Esophagus (tissue), 2 donors: ENCODE measurements around the gene ADCY1. TPM values are rescaled to one million over a fixed set of nuclear protein-coding genes. Genes with fewer than 3 reads are reported as not detected.

Experiments
- H3K27ac ChIP-seq, 2 donors: one replicate each; pipeline ENCODE4 v1.5.1; 2013; ENCODE audit warnings: low read depth in 2 of 2, mild to moderate bottlenecking in 2 of 2, inconsistent platforms in 1 of 2, low read length in 1 of 2, moderate library complexity in 1 of 2
- H3K27me3 ChIP-seq, 2 donors: one replicate each; pipeline ENCODE4 v1.6.1; 2013; ENCODE audit warnings: low read length in 2 of 2, control low read depth in 1 of 2, mild to moderate bottlenecking in 1 of 2; ENCODE audit not compliant: insufficient read depth in 2 of 2, control insufficient read depth in 1 of 2
- H3K36me3 ChIP-seq, 2 donors: one replicate each; pipeline ENCODE4 v1.6.1; 2013; ENCODE audit warnings: low read length in 1 of 2; ENCODE audit not compliant: control insufficient read depth in 2 of 2, insufficient read depth in 2 of 2
- H3K4me1 ChIP-seq, 2 donors: one replicate each; pipeline ENCODE4 v1.6.1; 2013; ENCODE audit warnings: low read length in 1 of 2; ENCODE audit not compliant: control insufficient read depth in 2 of 2, insufficient read depth in 2 of 2
- H3K4me3 ChIP-seq, 2 donors: one replicate each; pipeline ENCODE4 v1.5.1; 2013; ENCODE audit warnings: low read length in 2 of 2, mild to moderate bottlenecking in 2 of 2, low read depth in 1 of 2, moderate library complexity in 1 of 2
- H3K9me3 ChIP-seq, 2 donors: one replicate each; pipeline ENCODE4 v1.6.1; 2013; ENCODE audit warnings: mild to moderate bottlenecking in 2 of 2, low read depth in 1 of 2, low read length in 1 of 2, moderate library complexity in 1 of 2; ENCODE audit not compliant: control insufficient read depth in 2 of 2, insufficient read depth in 1 of 2
- WGBS, 2 donors: extraction: QIAGEN DNeasy Blood & Tissue Kit; methylation state at CpG; one replicate each; pipeline ENCODE4 v1.1.7; 2013; 5-methylcytosine and 5-hydroxymethylcytosine counted together
- polyA plus RNA-seq, 2 donors: library from polyadenylated mRNA; stranded (reverse); fragments of 200-250 nt; gene quantifications; one replicate each; pipeline ENCODE4 v1.2.3, GENCODE V29; 2013
- donor health status: healthy with polysubstance abuse.
- donor health status: Bipolar disorder and iron deficiency.

Gene ADCY1
- polyA plus RNA-seq, 2 donors: 0.12 to 0.18 TPM

DNA sequence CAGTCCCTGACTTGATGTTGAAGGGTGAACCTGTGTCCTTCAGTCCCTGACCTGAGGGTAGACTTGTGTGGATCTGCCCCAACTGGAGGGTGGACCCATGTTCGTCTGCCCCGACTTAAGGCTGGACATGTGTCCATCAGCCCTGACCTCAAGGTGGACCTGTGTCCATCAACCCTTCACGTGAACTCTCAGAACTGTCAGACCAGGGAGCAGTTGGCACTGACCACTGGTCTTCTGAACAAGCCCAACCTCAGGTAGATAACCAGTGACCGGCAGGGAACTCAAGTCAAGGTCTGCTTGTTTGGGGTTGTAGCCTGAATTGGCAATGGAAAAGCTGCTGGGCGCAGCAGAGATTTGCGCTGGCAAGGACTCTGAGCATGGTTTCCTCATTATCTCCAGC lies 96.5 kb downstream of the ADCY1 start:
- H3K9me3 ChIP-seq: no peaks in the 10 kb centered on the region
- WGBS, 2 donors: 94 to 96% methylated on average over 6 of the region's 6 CpGs
- H3K27ac ChIP-seq: no peak overlapping the region

DNA sequence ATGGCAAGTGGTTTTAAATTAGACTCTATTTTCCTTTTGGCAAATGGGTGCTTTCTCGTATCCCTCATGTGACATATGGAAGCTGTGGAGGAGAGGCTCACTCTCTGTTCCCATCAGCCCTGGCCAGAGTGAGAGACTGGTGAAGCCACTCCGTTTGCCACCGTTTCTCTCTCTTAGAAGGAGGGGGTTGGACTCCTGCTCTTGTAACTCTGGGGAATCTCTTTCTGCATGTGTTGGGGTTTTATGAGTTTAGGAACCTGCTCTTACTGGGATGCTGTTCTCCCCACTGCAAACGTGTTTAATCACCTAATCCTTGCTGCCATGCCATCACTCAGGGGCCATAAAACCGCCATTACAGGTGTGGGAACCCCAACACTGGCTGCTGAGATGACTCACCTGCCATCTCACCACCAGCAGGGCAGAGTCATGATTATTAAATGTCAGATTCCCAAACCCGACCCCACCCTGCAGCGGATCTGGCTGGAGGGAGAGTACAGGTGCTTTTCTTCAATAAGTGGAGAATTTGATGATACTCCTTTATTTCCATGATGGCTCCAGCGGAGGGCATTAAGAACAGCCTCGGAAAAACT lies 103.2 kb downstream of the ADCY1 start:
- H3K27ac ChIP-seq: no peak overlapping the region
- no peaks in the 10 kb centered on the region for H3K36me3 ChIP-seq
- WGBS, 2 donors: 86% methylated on average over 9 of the region's 9 CpGs
- no peak overlapping the region for H3K4me3 ChIP-seq
- H3K4me1 ChIP-seq: no peaks in the 10 kb centered on the region
- no peaks in the 10 kb centered on the region for H3K9me3 ChIP-seq
- no peaks in the 10 kb centered on the region for H3K27me3 ChIP-seq

More for the DNA sequence above, 96.5 kb downstream of the ADCY1 start:
- Histone ChIP-seq H3K4me3 (no peak overlapping the region), H3K4me1 (no peaks in the 10 kb centered on the region), H3K27me3 (no peaks in the 10 kb centered on the region), H3K36me3 (no peaks in the 10 kb centered on the region)

DNA sequence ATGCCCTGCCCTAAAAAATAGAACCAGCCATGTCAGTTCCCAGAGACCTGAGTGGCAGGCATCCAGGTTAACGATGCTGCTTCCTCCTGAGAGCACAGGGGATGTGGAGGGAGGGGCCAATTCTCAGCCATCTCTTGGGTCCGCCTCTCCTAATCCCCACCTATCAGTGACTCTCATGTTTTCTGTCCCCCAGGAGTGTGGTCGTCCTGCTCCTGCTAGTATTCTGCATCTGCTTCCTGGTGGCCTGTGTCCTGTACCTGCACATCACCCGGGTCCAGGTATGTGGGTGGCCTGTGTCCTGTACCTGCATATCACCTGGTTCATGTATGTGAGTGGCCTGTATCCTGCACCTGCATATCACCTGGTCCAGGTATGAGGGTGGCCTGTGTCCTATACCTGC lies 105.3 kb downstream of the ADCY1 start:
- H3K27ac ChIP-seq: no peak overlapping the region
- no peaks in the 10 kb centered on the region for H3K27me3 ChIP-seq
- H3K9me3 ChIP-seq: no peaks in the 10 kb centered on the region
- no peaks in the 10 kb centered on the region for H3K36me3 ChIP-seq
- 72 to 75% methylated on average over 4 of the region's 4 CpGs for WGBS, 2 donors
- no peak overlapping the region for H3K4me3 ChIP-seq
- no peaks in the 10 kb centered on the region for H3K4me1 ChIP-seq

DNA sequence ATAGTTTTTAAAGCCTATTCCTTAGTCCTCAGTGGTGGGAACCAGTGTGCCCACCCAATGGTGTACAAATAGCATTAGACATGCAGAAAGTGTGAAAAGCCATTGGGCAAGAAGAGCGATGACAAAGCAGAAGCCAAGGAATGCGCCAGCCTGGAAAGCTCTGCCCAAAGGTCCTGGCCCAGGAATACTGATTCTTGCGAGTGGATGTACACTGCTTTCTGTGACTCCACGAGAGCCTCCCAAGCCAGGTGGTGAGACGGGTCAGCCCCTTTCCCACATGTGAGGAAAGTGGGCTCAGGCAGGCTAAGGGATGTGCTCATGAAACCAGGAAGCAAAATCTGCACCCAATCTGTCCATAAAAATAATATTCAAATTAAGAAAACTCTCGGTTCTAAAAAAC lies 106.6 kb downstream of the ADCY1 start:
- H3K4me3 ChIP-seq: no peak overlapping the region
- H3K4me1 ChIP-seq: peaks cover 0 to 3% of the 10 kb centered on the region in 2 donors
- no peaks in the 10 kb centered on the region for H3K36me3 ChIP-seq
- 90 to 94% methylated on average over 6 of the region's 6 CpGs for WGBS, 2 donors
- no peak overlapping the region for H3K27ac ChIP-seq
- H3K9me3 ChIP-seq: no peaks in the 10 kb centered on the region
- H3K27me3 ChIP-seq: no peaks in the 10 kb centered on the region

DNA sequence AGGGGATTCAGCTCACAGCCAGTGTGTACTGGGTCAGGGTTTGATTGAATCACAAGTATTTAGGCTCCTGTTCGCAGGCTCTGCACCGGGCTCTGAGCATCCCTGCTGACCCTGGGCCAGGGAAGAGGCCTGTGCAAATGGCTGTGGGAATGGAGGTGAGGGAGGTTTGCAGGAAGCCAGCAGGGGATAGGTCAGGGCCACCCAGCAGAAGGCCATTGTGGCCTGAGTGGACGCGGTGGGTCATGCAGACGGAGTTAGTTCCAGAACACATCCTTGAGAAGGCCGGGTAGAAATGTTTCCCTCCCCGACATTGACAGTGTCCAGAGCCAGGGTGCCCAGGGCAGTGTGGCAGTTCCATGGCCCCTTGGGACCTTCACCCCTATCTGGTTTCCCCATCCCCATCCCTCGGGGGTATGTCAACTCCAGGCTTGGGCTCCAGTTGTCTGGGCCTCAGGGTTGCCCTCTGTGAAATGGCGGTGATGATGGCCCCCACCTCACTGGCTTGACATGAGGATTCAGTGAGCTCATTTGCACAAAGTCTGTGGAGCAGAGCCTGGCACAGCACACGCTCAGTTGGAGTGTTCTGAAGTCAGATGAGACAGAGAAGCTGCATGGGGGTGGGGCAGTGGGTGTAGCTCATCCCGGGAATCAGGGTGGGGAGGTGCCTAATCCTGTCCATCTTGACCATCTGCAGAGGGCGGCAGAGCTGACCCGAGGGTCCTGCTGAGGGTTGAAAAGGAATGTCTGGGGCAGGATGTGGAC lies 107.6 kb downstream of the ADCY1 start:
- Histone ChIP-seq H3K27me3 (no peaks in the 10 kb centered on the region), H3K9me3 (no peaks in the 10 kb centered on the region), H3K4me1 (peaks cover 0 to 3% of the 10 kb centered on the region in 2 donors), H3K36me3 (no peaks in the 10 kb centered on the region), H3K27ac (no peak overlapping the region), H3K4me3 (no peak overlapping the region)
- 86% methylated on average over 13 of the region's 13 CpGs for WGBS, 2 donors

DNA sequence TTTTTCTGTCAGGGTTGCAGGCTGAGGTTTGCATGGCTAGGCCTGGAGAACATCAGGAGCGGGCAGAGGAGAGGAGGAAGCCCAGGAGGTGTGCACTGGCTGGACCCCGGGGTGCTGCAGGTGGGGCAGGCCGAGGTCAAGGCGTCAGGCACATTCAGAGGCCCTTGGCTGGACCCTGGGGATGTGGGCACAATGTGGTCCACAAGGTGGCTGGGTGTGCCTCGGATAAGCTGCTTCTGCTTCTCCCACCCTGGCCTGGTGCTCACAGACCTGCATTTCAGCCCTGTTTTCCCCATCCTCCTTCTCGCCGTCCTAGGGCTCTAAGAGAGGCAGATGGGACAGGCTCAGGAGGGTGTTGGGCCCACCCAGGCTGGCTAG lies 108.2 kb downstream of the ADCY1 start:
- H3K4me3 ChIP-seq: no peak overlapping the region
- no peak overlapping the region for H3K27ac ChIP-seq
- H3K36me3 ChIP-seq: no peaks in the 10 kb centered on the region
- peaks cover 0 to 3% of the 10 kb centered on the region in 2 donors for H3K4me1 ChIP-seq
- H3K27me3 ChIP-seq: no peaks in the 10 kb centered on the region
- H3K9me3 ChIP-seq: no peaks in the 10 kb centered on the region
- 86 to 91% methylated on average over 7 of the region's 7 CpGs for WGBS, 2 donors

DNA sequence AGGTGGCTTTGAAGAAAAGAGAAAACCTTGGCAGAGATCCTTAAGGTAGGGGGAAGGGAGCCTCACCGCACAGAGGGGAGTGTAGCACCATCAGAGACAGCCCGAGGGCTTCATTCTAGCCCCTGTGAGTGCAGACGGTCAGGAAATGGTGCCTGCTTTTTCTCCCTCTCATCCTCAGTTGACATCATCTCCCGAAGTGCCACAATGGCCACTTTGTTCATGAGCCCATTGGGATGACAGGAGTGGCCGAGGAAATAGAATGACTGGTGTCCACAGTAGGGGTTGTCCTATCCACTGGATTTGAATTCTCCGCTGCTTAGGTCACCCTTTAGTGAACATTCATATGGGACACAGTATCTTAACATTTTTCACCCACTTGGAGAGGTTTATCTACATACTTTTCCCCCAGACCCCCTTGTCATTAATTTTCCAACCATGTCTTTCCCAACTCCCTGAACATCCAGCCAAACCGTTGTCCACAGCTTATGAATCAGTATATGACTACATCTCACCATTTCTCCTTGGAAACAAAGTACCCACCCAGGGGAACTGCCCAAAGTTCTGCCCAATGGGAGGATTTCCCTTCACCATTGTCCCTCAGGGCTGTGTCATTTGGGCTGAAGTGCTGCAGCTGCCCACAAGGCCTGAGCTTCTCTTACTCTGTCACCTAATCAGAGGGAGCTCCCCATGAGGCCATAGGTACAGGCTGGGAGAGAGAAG lies 108.8 kb downstream of the ADCY1 start:
- no peak overlapping the region for H3K4me3 ChIP-seq
- WGBS, 2 donors: 90 to 91% methylated on average over 7 of the region's 7 CpGs
- no peaks in the 10 kb centered on the region for H3K27me3 ChIP-seq
- H3K9me3 ChIP-seq: peaks cover 0 to 1% of the 10 kb centered on the region in 2 donors
- H3K27ac ChIP-seq: no peak overlapping the region
- H3K4me1 ChIP-seq: peaks cover 0 to 3% of the 10 kb centered on the region in 2 donors
- H3K36me3 ChIP-seq: no peaks in the 10 kb centered on the region

DNA sequence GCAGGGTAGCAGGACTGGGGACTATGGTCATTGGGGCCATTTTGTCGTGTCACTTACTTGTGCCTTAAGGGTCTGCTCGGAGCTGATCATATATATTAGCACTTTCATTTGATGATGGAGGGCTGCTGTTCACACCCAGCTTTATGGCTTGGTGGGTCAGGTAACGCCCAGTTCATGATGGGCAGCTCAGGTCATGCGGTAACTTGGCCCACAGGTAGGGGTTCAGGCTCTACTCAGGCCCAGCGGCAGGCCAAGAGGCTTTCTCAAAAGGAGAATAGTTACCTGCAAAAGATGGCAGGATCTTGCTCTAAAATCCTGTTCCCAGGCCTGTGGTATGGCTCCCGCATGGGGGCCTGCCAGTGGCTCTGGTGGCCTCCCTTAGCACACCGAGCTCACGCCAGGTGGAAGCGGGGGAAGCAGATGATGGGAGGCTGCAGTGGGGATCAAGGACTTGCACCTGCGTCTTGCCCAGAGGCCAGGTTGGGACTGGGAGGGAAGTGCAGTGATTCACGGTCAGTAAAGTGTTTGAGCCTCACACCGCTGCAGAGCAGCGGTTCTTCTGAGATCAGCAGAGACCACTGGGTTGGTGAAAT lies 109.5 kb downstream of the ADCY1 start:
- WGBS, 2 donors: 93% methylated on average over 13 of the region's 13 CpGs
- H3K4me3 ChIP-seq: no peak overlapping the region
- H3K27ac ChIP-seq: no peak overlapping the region
- peaks cover 0 to 1% of the 10 kb centered on the region in 2 donors for H3K9me3 ChIP-seq
- no peaks in the 10 kb centered on the region for H3K27me3 ChIP-seq
- no peaks in the 10 kb centered on the region for H3K36me3 ChIP-seq
- H3K4me1 ChIP-seq: peaks cover 0 to 3% of the 10 kb centered on the region in 2 donors

DNA sequence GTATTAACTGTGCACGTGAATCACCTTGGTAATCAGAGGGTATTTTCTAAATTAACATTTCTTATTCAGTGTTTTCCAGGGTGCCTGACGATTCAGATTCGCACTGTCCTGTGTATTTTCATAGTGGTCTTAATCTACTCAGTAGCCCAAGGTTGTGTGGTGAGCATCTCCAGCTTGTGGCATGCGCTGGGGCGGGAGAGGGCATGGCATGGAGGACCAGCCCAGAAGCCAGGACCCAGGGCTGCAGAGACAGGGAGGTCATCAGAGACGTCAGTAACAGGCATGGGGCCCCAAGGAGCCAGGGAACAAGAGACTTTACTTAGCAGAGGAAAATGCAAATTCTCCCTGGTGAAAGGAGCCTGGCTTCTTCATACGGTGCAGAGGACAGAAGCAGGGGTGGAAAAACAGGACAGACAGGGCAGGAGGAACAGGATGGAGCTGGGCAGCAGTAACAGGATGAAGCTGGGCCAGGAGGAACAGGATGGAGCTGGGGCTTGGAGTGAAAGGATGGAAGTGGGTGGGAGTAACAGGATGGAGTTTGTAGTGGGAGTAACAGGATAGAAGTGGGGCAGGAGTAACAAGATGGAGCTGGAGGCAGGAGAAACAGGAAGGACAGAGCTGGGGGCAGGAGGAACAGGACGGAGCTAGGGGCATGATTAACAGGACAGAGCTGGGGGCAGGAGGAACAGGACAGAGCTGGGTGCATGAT lies 110.9 kb downstream of the ADCY1 start:
- H3K27ac ChIP-seq: no peak overlapping the region
- no peaks in the 10 kb centered on the region for H3K36me3 ChIP-seq
- peaks cover 0 to 1% of the 10 kb centered on the region in 2 donors for H3K9me3 ChIP-seq
- H3K4me3 ChIP-seq: no peak overlapping the region
- H3K27me3 ChIP-seq: no peaks in the 10 kb centered on the region
- 61 to 68% methylated on average over 8 of the region's 8 CpGs for WGBS, 2 donors
- peaks cover 0 to 3% of the 10 kb centered on the region in 2 donors for H3K4me1 ChIP-seq
